Effector memory CD4-positive, alpha-beta T cell (primary cell): ENCODE measurements around the gene ARHGEF4.

Source experiments
- DNase-seq, 3 donors: peaks; one replicate each; pipeline ENCODE4 v3.0.0-alpha.2; 2020
- H3K27ac ChIP-seq: 2 replicates; pipeline ENCODE4 v1.7.0; 2013; ENCODE audit warnings: mild to moderate bottlenecking, low read length, moderate library complexity; ENCODE audit not compliant: insufficient read depth, poor library complexity, severe bottlenecking
- H3K27me3 ChIP-seq: replicated peaks from 2 replicates; pipeline ENCODE4 v1.7.0; 2013; ENCODE audit warnings: mild to moderate bottlenecking, low read length; ENCODE audit not compliant: insufficient read depth, control insufficient read depth, poor library complexity, severe bottlenecking
- H3K36me3 ChIP-seq: 2 replicates; pipeline ENCODE4 v1.7.0; 2013; ENCODE audit warnings: mild to moderate bottlenecking, low read length, moderate library complexity; ENCODE audit not compliant: control insufficient read depth, insufficient read depth
- H3K4me1 ChIP-seq: 2 replicates; pipeline ENCODE4 v1.7.0; 2013; ENCODE audit warnings: low read length, mild to moderate bottlenecking; ENCODE audit not compliant: control insufficient read depth, insufficient read depth, poor library complexity, severe bottlenecking
- H3K4me3 ChIP-seq: 2 replicates; pipeline ENCODE4 v1.7.0; 2013; ENCODE audit warnings: low read length, low read depth, mild to moderate bottlenecking; ENCODE audit not compliant: insufficient read depth, poor library complexity, severe bottlenecking
- H3K9me3 ChIP-seq: 2 replicates; pipeline ENCODE4 v1.7.0; 2013; ENCODE audit warnings: mild to moderate bottlenecking, low read length, moderate library complexity; ENCODE audit not compliant: control insufficient read depth

The ARHGEF4 gene

DNA sequence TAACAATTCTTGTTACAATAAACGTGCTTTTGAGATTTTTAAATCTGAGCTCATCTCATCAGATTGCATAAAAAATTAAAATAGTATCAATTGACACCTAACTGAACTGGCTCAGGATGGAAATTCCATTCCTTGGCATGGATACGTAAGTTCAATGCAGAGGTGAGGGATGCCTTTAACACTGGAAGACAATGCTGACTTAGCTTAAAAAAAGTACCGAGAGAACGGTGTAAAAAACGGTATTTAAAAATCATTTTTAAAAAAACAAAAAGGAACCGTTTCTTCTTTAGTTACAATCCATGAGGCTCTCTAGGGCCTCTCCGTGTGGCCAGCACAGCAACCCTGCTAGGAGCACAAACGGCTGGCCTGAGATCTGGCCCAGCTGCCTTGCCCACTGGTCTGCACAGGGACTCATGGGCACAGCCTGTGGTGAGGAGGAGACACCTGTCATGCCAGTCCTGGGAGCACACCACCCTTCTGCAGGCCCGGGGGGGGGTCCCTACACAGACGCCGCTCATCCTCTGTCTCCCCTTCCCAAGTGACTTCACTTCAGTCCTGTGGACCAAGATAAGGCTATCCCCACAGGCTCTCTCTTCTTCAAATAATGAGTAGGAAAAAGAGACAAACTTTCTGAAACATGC, 211.3 kb downstream of the ARHGEF4 start:
- DNase-seq = no peak
- H3K27ac ChIP-seq = no peak overlapping the region
- H3K9me3 ChIP-seq = no peaks in the 10 kb centered on the region
- no peaks in the 10 kb centered on the region for H3K4me1 ChIP-seq
- peaks cover 48% of the 10 kb centered on the region for H3K36me3 ChIP-seq
- no peak overlapping the region for H3K4me3 ChIP-seq
- H3K27me3 ChIP-seq = no peaks in the 10 kb centered on the region

GRCh38 chr2:131048641-131049040, 211.9 kb downstream of the ARHGEF4 start:
- H3K27me3 ChIP-seq = no peaks in the 10 kb centered on the region
- no peaks in the 10 kb centered on the region for H3K9me3 ChIP-seq
- peaks cover 54% of the 10 kb centered on the region for H3K36me3 ChIP-seq
- DNase-seq = no peak
- no peak overlapping the region for H3K27ac ChIP-seq
- H3K4me3 ChIP-seq = no peak overlapping the region
- H3K4me1 ChIP-seq = no peaks in the 10 kb centered on the region

DNA sequence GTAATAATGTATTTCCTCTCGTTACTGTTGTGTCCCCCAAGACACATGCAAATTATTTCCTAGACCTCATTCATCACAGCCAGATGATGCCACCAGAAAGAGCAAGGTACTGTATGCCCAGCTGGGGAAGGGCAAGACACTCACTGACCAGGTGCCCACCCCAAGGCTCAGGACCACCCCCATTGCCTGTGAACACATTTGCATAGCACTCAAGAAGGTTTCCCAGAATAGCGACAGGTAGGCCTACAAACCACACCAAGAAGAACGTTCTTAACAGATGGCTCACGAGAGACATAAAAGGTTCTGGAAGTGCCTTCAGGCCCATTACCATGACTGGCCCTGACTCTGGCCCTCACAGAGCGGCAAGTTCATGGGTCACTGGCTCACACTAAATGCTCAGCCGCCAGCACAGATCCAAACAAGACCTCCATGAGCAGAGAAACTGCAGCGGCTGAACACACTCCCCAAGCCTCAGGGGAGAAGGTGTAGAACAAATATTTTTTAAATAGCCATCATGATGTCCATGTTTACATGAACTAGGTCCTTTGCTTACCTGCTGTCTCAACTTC, 212.5 kb downstream of the ARHGEF4 start:
- peaks cover 56% of the 10 kb centered on the region for H3K36me3 ChIP-seq
- no peak for DNase-seq
- H3K4me1 ChIP-seq = no peaks in the 10 kb centered on the region

GRCh38 chr2:131050896-131051295, 214.2 kb downstream of the ARHGEF4 start:
- DNase-seq = no peak
- Histone ChIP-seq H3K4me1 (no peaks in the 10 kb centered on the region), H3K27ac (no peak overlapping the region), H3K27me3 (no peaks in the 10 kb centered on the region), H3K36me3 (peaks cover 73% of the 10 kb centered on the region), H3K9me3 (no peaks in the 10 kb centered on the region), H3K4me3 (no peak overlapping the region)

More for the DNA sequence above, 212.5 kb downstream of the ARHGEF4 start:
- no peaks in the 10 kb centered on the region for H3K9me3 ChIP-seq
- no peak overlapping the region for H3K4me3 ChIP-seq
- H3K27me3 ChIP-seq = no peaks in the 10 kb centered on the region
- no peak overlapping the region for H3K27ac ChIP-seq

DNA sequence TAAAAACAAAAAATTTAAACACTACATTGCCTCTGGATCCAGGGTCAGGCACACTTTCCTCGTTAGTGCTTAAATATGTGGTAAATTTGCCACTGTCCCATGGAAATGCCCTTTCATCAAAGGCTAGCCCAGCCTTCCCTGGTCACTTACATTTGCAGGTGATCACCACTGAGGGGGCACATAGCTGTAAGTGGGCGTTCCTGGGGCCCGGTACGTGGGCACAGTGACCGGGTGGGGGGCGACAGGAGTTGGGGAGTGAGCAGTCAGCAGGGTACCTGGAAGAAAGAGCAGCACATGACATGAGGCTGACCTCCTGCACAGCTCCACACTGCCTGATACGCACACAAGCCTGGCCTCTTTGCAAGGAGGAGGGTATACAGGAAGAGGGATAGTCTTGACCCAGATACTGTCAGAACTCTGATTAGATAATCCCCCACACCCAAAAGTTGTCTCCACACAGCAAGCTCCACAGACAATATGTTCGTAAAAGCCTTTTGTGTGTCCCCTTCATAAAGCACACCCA, 216.1 kb downstream of the ARHGEF4 start:
- Histone ChIP-seq H3K4me1 (no peaks in the 10 kb centered on the region), H3K27me3 (no peaks in the 10 kb centered on the region), H3K9me3 (no peaks in the 10 kb centered on the region), H3K36me3 (peaks cover 85% of the 10 kb centered on the region), H3K4me3 (no peak overlapping the region), H3K27ac (no peak overlapping the region)
- no peak for DNase-seq

- H3K4me1 ChIP-seq = no peaks in the 10 kb centered on the region
- no peak overlapping the region for H3K4me3 ChIP-seq
- H3K9me3 ChIP-seq = no peaks in the 10 kb centered on the region
- DNase-seq = no peak
- peaks cover 86% of the 10 kb centered on the region for H3K36me3 ChIP-seq
- no peaks in the 10 kb centered on the region for H3K27me3 ChIP-seq
- no peak overlapping the region for H3K27ac ChIP-seq
These were observed 217.8 kb downstream of the ARHGEF4 start for GRCh38 chr2:131054488-131054887.

- no peaks in the 10 kb centered on the region for H3K27me3 ChIP-seq
- no peaks in the 10 kb centered on the region for H3K4me1 ChIP-seq
- H3K36me3 ChIP-seq = peaks cover 78% of the 10 kb centered on the region
- H3K4me3 ChIP-seq = no peak overlapping the region
- DNase-seq = no peak
- no peak overlapping the region for H3K27ac ChIP-seq
- H3K9me3 ChIP-seq = no peaks in the 10 kb centered on the region
These were observed 218.7 kb downstream of the ARHGEF4 start for GRCh38 chr2:131055169-131056065.

DNA sequence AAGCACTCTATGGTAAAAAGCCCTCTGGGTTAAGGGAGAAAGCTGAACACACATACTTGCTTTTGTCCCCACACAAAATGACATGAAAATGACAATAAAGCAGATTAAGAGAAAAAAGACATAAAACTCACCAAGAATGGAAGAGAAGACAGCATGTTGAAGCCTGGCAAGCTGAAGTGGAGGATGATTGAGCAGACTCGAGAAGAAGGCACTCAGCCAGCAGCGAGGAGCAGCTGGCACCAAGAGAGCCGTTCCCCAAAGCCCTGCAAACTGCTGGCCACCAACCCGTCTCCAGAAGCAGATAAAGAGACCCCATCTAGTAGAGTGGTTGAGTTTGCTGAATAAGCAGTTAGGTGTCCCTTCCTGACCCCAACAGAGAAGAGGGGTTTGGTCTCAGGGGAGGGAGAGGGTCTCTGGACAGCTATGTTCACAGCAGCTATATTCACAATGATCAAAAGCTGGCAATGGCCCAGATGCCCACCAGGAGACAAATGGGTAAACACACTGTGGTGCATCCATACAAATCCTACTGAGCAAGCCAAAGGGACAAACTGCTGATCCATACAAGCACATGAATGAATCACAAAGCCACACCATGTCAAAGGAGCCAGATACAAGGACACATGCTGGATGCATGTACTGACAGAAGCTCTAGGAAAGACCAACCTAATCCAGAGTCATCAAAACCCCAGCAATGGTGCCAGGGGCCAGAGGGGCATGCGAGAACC, 219.7 kb downstream of the ARHGEF4 start:
- Histone ChIP-seq H3K4me1 (no peaks in the 10 kb centered on the region), H3K27ac (no peak overlapping the region), H3K27me3 (no peaks in the 10 kb centered on the region), H3K4me3 (no peak overlapping the region), H3K9me3 (no peaks in the 10 kb centered on the region), H3K36me3 (peaks cover 68% of the 10 kb centered on the region)
- DNase-seq = no peak

- no peak overlapping the region for H3K27ac ChIP-seq
- no peaks in the 10 kb centered on the region for H3K4me1 ChIP-seq
- peaks cover 63% of the 10 kb centered on the region for H3K36me3 ChIP-seq
- no peak for DNase-seq
- no peaks in the 10 kb centered on the region for H3K9me3 ChIP-seq
- H3K27me3 ChIP-seq = no peaks in the 10 kb centered on the region
- H3K4me3 ChIP-seq = no peak overlapping the region
These were observed 220.2 kb downstream of the ARHGEF4 start for GRCh38 chr2:131056932-131057287.
